ENCODE measurements around the gene GPR107. TPM values are rescaled to one million over a fixed set of nuclear protein-coding genes. Genes with fewer than 3 reads are reported as not detected.

Gene GPR107
- total and polyA plus RNA-seq, 2 of the 8 experiments (the other 6 are each of a cell fraction or from before 2014, with no cell fraction given), result 19.3 to 30.7 TPM

- Histone ChIP-seq H3K4ac (replicated peaks; ENCODE audit: insufficient read length, low read depth, low read length) (no peak overlapping the region), H4K91ac (replicated peaks; ENCODE audit: insufficient read length, low read length) (no peak overlapping the region), H3K23me2 (ENCODE audit: low read depth, low read length) (peaks cover 13% of the 10 kb centered on the region), H2AFZ (ENCODE audit: low read length) (no peak overlapping the region), H3K79me2 (ENCODE audit: control insufficient read depth in 1 of 2, insufficient read depth in 2 of 2, low read length in 2 of 2) (peaks cover 2 to 9% of the 10 kb centered on the region in 2 experiments; a peak in 2 of 4 replicates), H3K27ac (ENCODE audit: low read depth, low read length) (no peak overlapping the region), H3K56ac (replicated peaks; ENCODE audit: insufficient read length, low read depth, low read length) (no peak overlapping the region), H3K27me3 (replicated peaks in 1 of 4; ENCODE audit: control insufficient read depth in 3 of 4, extremely low read depth in 1 of 4, insufficient read depth in 3 of 4, low read length in 3 of 4) (peaks cover 0 to 9% (median 4%) of the 10 kb centered on the region in 4 experiments; a peak in 4 of 7 replicates), H4K8ac (ENCODE audit: extremely low read depth, insufficient read depth, low read length) (no peak overlapping the region), H3K4me2 (ENCODE audit: insufficient read depth in 1 of 2, low read depth in 2 of 2, low read length in 2 of 2) (no peak overlapping the region), H3K36me3 (ENCODE audit: control insufficient read depth in 2 of 4, insufficient read depth in 4 of 4, low read length in 3 of 4) (no peaks in the 10 kb centered on the region), H2BK12ac (ENCODE audit: low read depth, low read length) (no peak overlapping the region), H3K14ac (ENCODE audit: insufficient read length) (no peak overlapping the region), H3K9ac (replicated peaks in 1 of 4; ENCODE audit: extremely low read depth in 1 of 4, low read depth in 3 of 4, low read length in 3 of 4) (no peak overlapping the region), H4K20me1 (replicated peaks in 1 of 2; ENCODE audit: control insufficient read depth in 1 of 2, insufficient read depth in 2 of 2, low read length in 2 of 2) (no peaks in the 10 kb centered on the region), H2BK15ac (ENCODE audit: low read length) (no peak overlapping the region), H3K18ac (ENCODE audit: extremely low read depth, low read length) (no peak overlapping the region), H3K4me3 (ENCODE audit: extremely low read depth in 1 of 4, insufficient read depth in 2 of 4, low read depth in 3 of 4, low read length in 4 of 4) (no peak overlapping the region), H2BK20ac (ENCODE audit: low read length) (no peak overlapping the region), H2BK5ac (ENCODE audit: low read depth, low read length) (no peak overlapping the region), H4K5ac (ENCODE audit: insufficient read length, low read depth, low read length) (no peak overlapping the region), H2BK120ac (replicated peaks; ENCODE audit: low read depth, low read length) (no peak overlapping the region), H3K9me3 (ENCODE audit: insufficient read depth in 2 of 2, low read depth in 1 of 2, low read length in 1 of 2) (no peaks in the 10 kb centered on the region), H2AK5ac (ENCODE audit: low read depth, low read length) (no peak overlapping the region), H3K79me1 (ENCODE audit: low read depth, low read length) (no peaks in the 10 kb centered on the region), H3K4me1 (replicated peaks in 1 of 4; ENCODE audit: control insufficient read depth in 3 of 4, insufficient read depth in 4 of 4, low read length in 3 of 4) (peaks cover 0 to 5% (median 3%) of the 10 kb centered on the region in 4 experiments; a peak in 4 of 7 replicates), H3K23ac (ENCODE audit: insufficient read length) (no peak overlapping the region)
- DNase-seq (ENCODE audit: low read depth in 1 of 2, low spot score in 2 of 2) (no peak), FAIRE-seq (no peak)
- POLR2A ChIA-PET (ENCODE audit: partially characterized antibody), result interaction anchor here (0.6 to 2.7 kb wide), 2 partner anchors 8 to 24 kb away, joined by 3 to 8 read pairs; partner anchors contain the start of gene GPR107
- WGBS, 2 experiments (ENCODE audit: extremely low coverage in 1 of 2, insufficient coverage in 1 of 2, insufficient read length in 1 of 2, insufficient replicate concordance in 2 of 2, low coverage in 1 of 2, low lambda C conversion rate in 2 of 2, missing lambda C conversion rate in 1 of 2), result 93% methylated on average over 4 of the region's 4 CpGs; no CpG with 5 or more reads in 1 of the 2 experiments
- CTCF ChIA-PET (ENCODE audit: partially characterized antibody), result interaction anchor here (0.6 to 2.2 kb wide), 5 partner anchors 13 to 178 kb away, joined by 3 to 5 read pairs (median 4); no protein-coding TSS in a partner anchor
- TF ChIP-seq GABPA (IDR thresholded peaks at IDR 0.05; ENCODE audit: borderline replicate concordance, insufficient read depth, low read length) (no peak), EGR1 (IDR thresholded peaks at IDR 0.05; ENCODE audit: borderline replicate concordance, low read depth, low read length) (no peak), TBP (IDR thresholded peaks at IDR 0.05; ENCODE audit: low read depth, low read length) (no peak), MAX (IDR thresholded peaks at IDR 0.05) (no peak)
Measured at GRCh38 chr9:130045725-130046450, 7.8 kb upstream of the GPR107 start.
